Endodermal cell (in vitro differentiated cells): Measurements from ENCODE around the gene POLR1C. TPM values are rescaled to one million over a fixed set of nuclear protein-coding genes. Genes with fewer than 3 reads are reported as not detected.

ENCODE experiments used
- DNase-seq: peaks from one replicate; pipeline ENCODE4 v3.0.0-alpha.2; 2017
- H3K27ac ChIP-seq: 2 replicates; pipeline ENCODE4 v1.5.1; 2013; ENCODE audit warnings: mild to moderate bottlenecking, low read depth, low read length, moderate library complexity
- H3K27me3 ChIP-seq: 2 replicates; pipeline ENCODE4 v1.6.1; 2013; ENCODE audit warnings: mild to moderate bottlenecking, low read length, moderate library complexity; ENCODE audit not compliant: insufficient read depth, control insufficient read depth, poor library complexity, severe bottlenecking
- H3K36me3 ChIP-seq: 2 replicates; pipeline ENCODE4 v1.7.0; 2013; ENCODE audit warnings: mild to moderate bottlenecking, low read length, moderate library complexity; ENCODE audit not compliant: control insufficient read depth, insufficient read depth
- H3K4me1 ChIP-seq: one replicate; pipeline ENCODE4 v1.7.0; 2013; ENCODE audit warnings: low read length; ENCODE audit not compliant: control insufficient read depth, insufficient read depth
- H3K4me3 ChIP-seq: 2 replicates; pipeline ENCODE4 v1.5.1; 2013; ENCODE audit warnings: mild to moderate bottlenecking, low read length, moderate library complexity
- H3K9ac ChIP-seq: 2 replicates; pipeline ENCODE4 v1.6.1; 2013; ENCODE audit warnings: mild to moderate bottlenecking, low read length, moderate library complexity; ENCODE audit not compliant: poor library complexity, severe bottlenecking; ENCODE audit errors: extremely low read depth
- H3K9me3 ChIP-seq: 2 replicates; pipeline ENCODE4 v1.6.1; 2013; ENCODE audit warnings: mild to moderate bottlenecking, low read length, moderate library complexity; ENCODE audit not compliant: control insufficient read depth
- H3K27ac Mint-ChIP-seq: 2 replicates; pipeline ENCODE4 v1.8.0; 2020; ENCODE audit warnings: mixed read lengths
- H3K27me3 Mint-ChIP-seq: 2 replicates; pipeline ENCODE4 v1.8.0; 2021; ENCODE audit warnings: mild to moderate bottlenecking, mixed read lengths; ENCODE audit not compliant: insufficient read depth
- H3K36me3 Mint-ChIP-seq: 2 replicates; pipeline ENCODE4 v1.8.0; 2020; ENCODE audit warnings: low read depth, mixed read lengths
- H3K4me1 Mint-ChIP-seq: 2 replicates; pipeline ENCODE4 v1.8.0; 2020; ENCODE audit warnings: mixed read lengths
- H3K4me3 Mint-ChIP-seq: 2 replicates; pipeline ENCODE4 v1.8.0; 2020; ENCODE audit warnings: mild to moderate bottlenecking, moderate library complexity, mixed read lengths
- H3K9me3 Mint-ChIP-seq: 2 replicates; pipeline ENCODE4 v1.8.0; 2020; ENCODE audit warnings: mild to moderate bottlenecking, mixed read lengths
- CTCF ChIP-seq: fragments of 200-600 bp; sonication (generic); conservative IDR thresholded peaks from 2 replicates; pipeline ENCODE4 v1.5.0; 2021; ENCODE audit warnings: antibody characterized with exemption, mild to moderate bottlenecking
- WGBS, 2 experiments: methylation state at CpG; one replicate each; pipeline versions ENCODE4 v1.1.5 to v1.1.7; 2013; ENCODE audit warnings: missing lambda C conversion rate in 2 of 2, mixed read lengths in 1 of 2; ENCODE audit not compliant: insufficient coverage in 1 of 2, insufficient read length in 1 of 2; 5-methylcytosine and 5-hydroxymethylcytosine counted together
- total RNA-seq, 2 donors: library from RNA; stranded (reverse); fragmentation: NEBNext Ultra II Directional in 1 of 2; extraction: Animal tissue kit (Norgen Biotek cat#: 25700) in 1 of 2; gene quantifications; 2 replicates in 1 of 2; 3 replicates in 1 of 2; pipeline ENCODE4 v1.2.1, GENCODE V29; 2021

POLR1C gene
- total RNA-seq, 2 donors from 2014 or later: 37.6 to 44.2 TPM

- Histone ChIP-seq H3K9ac (no peak overlapping the region), H3K9me3 (no peaks in the 10 kb centered on the region), H3K27ac (no peak overlapping the region), H3K4me3 (no peak overlapping the region), H3K27me3 (no peaks in the 10 kb centered on the region), H3K36me3 (no peaks in the 10 kb centered on the region), H3K4me1 (peaks cover 9% of the 10 kb centered on the region)
- no peak for DNase-seq
- H3K4me1 Mint-ChIP-seq: peaks cover 11% of the 10 kb centered on the region
- H3K9me3 Mint-ChIP-seq: no peaks in the 10 kb centered on the region
- no peak overlapping the region for H3K4me3 Mint-ChIP-seq
- WGBS, 2 experiments: 91 to 100% methylated on average over 1 of the region's 1 CpG
- peaks cover 3% of the 10 kb centered on the region for H3K27me3 Mint-ChIP-seq
- H3K36me3 Mint-ChIP-seq: no peaks in the 10 kb centered on the region
- no peak overlapping the region for H3K27ac Mint-ChIP-seq
- no peak for TF ChIP-seq CTCF
Measured at GRCh38 chr6:43471399-43471798, 45.5 kb upstream of the POLR1C start.

GRCh38 chr6:43472515-43472914 is 44.4 kb upstream of the POLR1C start:
- Histone ChIP-seq H3K9me3 (no peaks in the 10 kb centered on the region), H3K27me3 (no peaks in the 10 kb centered on the region), H3K36me3 (no peaks in the 10 kb centered on the region), H3K9ac (no peak overlapping the region), H3K4me3 (no peak overlapping the region), H3K27ac (no peak overlapping the region), H3K4me1 (peaks cover 9% of the 10 kb centered on the region)
- Mint-ChIP-seq H3K27ac (no peak overlapping the region), H3K4me1 (peaks cover 15% of the 10 kb centered on the region), H3K9me3 (no peaks in the 10 kb centered on the region), H3K36me3 (no peaks in the 10 kb centered on the region), H3K27me3 (peaks cover 3% of the 10 kb centered on the region), H3K4me3 (no peak overlapping the region)
- no peak for DNase-seq
- 98 to 100% methylated on average over 4 of the region's 4 CpGs for WGBS, 2 experiments
- TF ChIP-seq CTCF: no peak

GRCh38 chr6:43475516-43475915 is 41.4 kb upstream of the POLR1C start:
- H3K9me3 ChIP-seq: no peaks in the 10 kb centered on the region
- peaks cover 3% of the 10 kb centered on the region for H3K27me3 Mint-ChIP-seq
- H3K4me3 ChIP-seq: no peak overlapping the region
- peak; percentile 25 for DNase-seq
- no peaks in the 10 kb centered on the region for H3K9me3 Mint-ChIP-seq
- H3K36me3 Mint-ChIP-seq: peaks cover 9% of the 10 kb centered on the region
- no peak overlapping the region for H3K9ac ChIP-seq
- peaks cover 5% of the 10 kb centered on the region for H3K4me1 ChIP-seq
- no peak overlapping the region for H3K4me3 Mint-ChIP-seq
- no peaks in the 10 kb centered on the region for H3K27me3 ChIP-seq
- peaks cover 5% of the 10 kb centered on the region for H3K36me3 ChIP-seq
- H3K27ac ChIP-seq: no peak overlapping the region
- WGBS, 2 experiments: 86 to 90% methylated on average over 6 of the region's 6 CpGs
- TF ChIP-seq CTCF: no peak
- peaks cover 22% of the 10 kb centered on the region for H3K4me1 Mint-ChIP-seq
- no peak overlapping the region for H3K27ac Mint-ChIP-seq
